HEK293T (cell line): ENCODE measurements around the gene KCNQ1.

Experiments used
- BHLHE40 ChIP-seq: fragments of 450-650 bp; IDR thresholded peaks from 2 replicates; pipeline ENCODE4 v1.6.1; 2016; ENCODE audit warnings: mild to moderate bottlenecking, moderate library complexity, borderline replicate concordance
- ELF4 ChIP-seq: fragments of 450-650 bp; IDR thresholded peaks from 2 replicates; pipeline ENCODE4 v1.6.1; 2017; ENCODE audit warnings: antibody characterized with exemption
- FOXA1 ChIP-seq: fragments of 450-650 bp; IDR thresholded peaks from 2 replicates; pipeline ENCODE4 v1.6.1; 2016; ENCODE audit warnings: mild to moderate bottlenecking
- FOXK2 ChIP-seq: fragments of 450-650 bp; IDR thresholded peaks from 2 replicates; pipeline ENCODE4 v1.6.1; 2016; ENCODE audit warnings: mild to moderate bottlenecking
- FOXM1 ChIP-seq: fragments of 450-650 bp; IDR thresholded peaks from 2 replicates; pipeline ENCODE4 v1.6.1; 2017; ENCODE audit warnings: mild to moderate bottlenecking, borderline replicate concordance
- HDGF ChIP-seq: fragments of 450-650 bp; IDR thresholded peaks from 2 replicates; pipeline ENCODE4 v1.6.1; 2017; ENCODE audit warnings: antibody characterized with exemption, borderline replicate concordance
- L3MBTL2 ChIP-seq: fragments of 450-650 bp; conservative IDR thresholded peaks from 2 replicates; pipeline ENCODE4 v1.6.1; 2016; ENCODE audit warnings: mild to moderate bottlenecking
- LEF1 ChIP-seq: fragments of 450-650 bp; IDR thresholded peaks from 2 replicates; pipeline ENCODE4 v1.6.1; 2017; ENCODE audit warnings: mild to moderate bottlenecking, borderline replicate concordance
- SP1 ChIP-seq: fragments of 450-650 bp; IDR thresholded peaks from 2 replicates; pipeline ENCODE4 v1.6.1; 2017
- SUZ12 ChIP-seq: fragments of 450-650 bp; IDR thresholded peaks from 2 replicates; pipeline ENCODE4 v1.6.1; 2016; ENCODE audit warnings: mild to moderate bottlenecking
- TARDBP ChIP-seq: fragments of 450-650 bp; IDR thresholded peaks from 2 replicates; pipeline ENCODE4 v1.6.1; 2016
- TF ChIP-seq, protein P1 (sequence below): fragments of 450-650 bp; IDR thresholded peaks from 2 replicates; pipeline ENCODE4 v1.6.1; 2016

DNA sequence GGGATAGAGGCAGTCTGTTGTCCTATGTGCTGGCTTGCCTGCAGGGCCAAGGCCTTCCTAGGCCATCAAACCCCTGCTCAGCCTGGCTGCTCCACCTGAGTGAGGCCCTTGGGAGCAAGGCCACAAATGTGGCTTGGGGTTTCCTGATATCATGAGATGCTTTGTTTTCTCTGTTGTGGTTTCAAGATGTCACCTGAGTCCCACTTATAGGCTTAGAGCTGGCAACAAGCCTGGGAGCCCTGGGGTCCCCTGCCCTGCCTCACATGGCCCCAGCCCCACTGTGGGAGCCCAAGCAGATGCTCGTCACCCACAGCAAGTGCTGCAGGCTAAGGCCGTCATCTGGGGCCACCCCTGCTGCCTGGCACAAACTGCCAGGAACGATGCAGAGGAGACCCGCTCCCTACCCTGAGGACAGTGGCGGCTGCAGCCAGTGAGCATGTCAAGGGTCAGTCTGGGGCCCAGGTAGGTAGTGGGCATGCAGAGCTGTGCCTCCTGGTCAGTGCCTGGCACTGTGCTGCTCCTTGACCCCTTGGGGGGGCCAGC lies 330.3 kb downstream of the KCNQ1 start:
- TF ChIP-seq BHLHE40, result no peak
- no peak for TF ChIP-seq ELF4
- no peak for TF ChIP-seq FOXK2
- no peak for TF ChIP-seq FOXM1
- no peak for TF ChIP-seq TARDBP
- no peak for TF ChIP-seq SP1
- TF ChIP-seq, protein P1, sequence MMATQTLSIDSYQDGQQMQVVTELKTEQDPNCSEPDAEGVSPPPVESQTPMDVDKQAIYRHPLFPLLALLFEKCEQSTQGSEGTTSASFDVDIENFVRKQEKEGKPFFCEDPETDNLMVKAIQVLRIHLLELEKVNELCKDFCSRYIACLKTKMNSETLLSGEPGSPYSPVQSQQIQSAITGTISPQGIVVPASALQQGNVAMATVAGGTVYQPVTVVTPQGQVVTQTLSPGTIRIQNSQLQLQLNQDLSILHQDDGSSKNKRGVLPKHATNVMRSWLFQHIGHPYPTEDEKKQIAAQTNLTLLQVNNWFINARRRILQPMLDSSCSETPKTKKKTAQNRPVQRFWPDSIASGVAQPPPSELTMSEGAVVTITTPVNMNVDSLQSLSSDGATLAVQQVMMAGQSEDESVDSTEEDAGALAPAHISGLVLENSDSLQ, result no peak
- TF ChIP-seq FOXA1, result no peak
- no peak for TF ChIP-seq L3MBTL2
- TF ChIP-seq HDGF, result no peak
- no peak for TF ChIP-seq SUZ12
- TF ChIP-seq LEF1, result no peak
